C4-2B (cell line): ENCODE data around the gene ZC3H15.

Experiments
- H3K27ac ChIP-seq: fragments of 450-650 bp; 2 replicates; pipeline ENCODE4 v1.5.1; 2017
- CTCF ChIP-seq: fragments of 450-650 bp; conservative IDR thresholded peaks from 2 replicates; pipeline ENCODE4 v1.5.1; 2017; ENCODE audit warnings: mild to moderate bottlenecking
- ZFX ChIP-seq: fragments of 450-650 bp; IDR thresholded peaks from 2 replicates; pipeline ENCODE4 v1.6.1; 2017

Gene ZC3H15

GRCh38 chr2:186551323-186552050, 65.4 kb downstream of the ZC3H15 start:
- no peak overlapping the region for H3K27ac ChIP-seq
- TF ChIP-seq ZFX (no peak), CTCF (no peak)

- TF ChIP-seq CTCF (no peak), ZFX (no peak)
- no peak overlapping the region for H3K27ac ChIP-seq
These were observed 68.4 kb downstream of the ZC3H15 start for GRCh38 chr2:186554429-186554828.

- TF ChIP-seq ZFX (no peak), CTCF (no peak)
- no peak overlapping the region for H3K27ac ChIP-seq
These were observed 69.0 kb downstream of the ZC3H15 start for GRCh38 chr2:186554850-186555671.

GRCh38 chr2:186558512-186559276, 72.6 kb downstream of the ZC3H15 start:
- TF ChIP-seq CTCF = no peak
- TF ChIP-seq ZFX = no peak
- no peak overlapping the region for H3K27ac ChIP-seq
